Raji (cell line): ENCODE measurements around the gene MBOAT7.
A peak's percentile ranks its signal among the peaks of the same experiment; 100 is the strongest.

Source experiments
- POLR2A ChIP-seq: IDR thresholded peaks from 2 replicates; pipeline ENCODE4 v1.6.1; 2011; ENCODE audit warnings: low read depth, low read length, control low read depth; ENCODE audit not compliant: insufficient read depth

MBOAT7 gene

DNA sequence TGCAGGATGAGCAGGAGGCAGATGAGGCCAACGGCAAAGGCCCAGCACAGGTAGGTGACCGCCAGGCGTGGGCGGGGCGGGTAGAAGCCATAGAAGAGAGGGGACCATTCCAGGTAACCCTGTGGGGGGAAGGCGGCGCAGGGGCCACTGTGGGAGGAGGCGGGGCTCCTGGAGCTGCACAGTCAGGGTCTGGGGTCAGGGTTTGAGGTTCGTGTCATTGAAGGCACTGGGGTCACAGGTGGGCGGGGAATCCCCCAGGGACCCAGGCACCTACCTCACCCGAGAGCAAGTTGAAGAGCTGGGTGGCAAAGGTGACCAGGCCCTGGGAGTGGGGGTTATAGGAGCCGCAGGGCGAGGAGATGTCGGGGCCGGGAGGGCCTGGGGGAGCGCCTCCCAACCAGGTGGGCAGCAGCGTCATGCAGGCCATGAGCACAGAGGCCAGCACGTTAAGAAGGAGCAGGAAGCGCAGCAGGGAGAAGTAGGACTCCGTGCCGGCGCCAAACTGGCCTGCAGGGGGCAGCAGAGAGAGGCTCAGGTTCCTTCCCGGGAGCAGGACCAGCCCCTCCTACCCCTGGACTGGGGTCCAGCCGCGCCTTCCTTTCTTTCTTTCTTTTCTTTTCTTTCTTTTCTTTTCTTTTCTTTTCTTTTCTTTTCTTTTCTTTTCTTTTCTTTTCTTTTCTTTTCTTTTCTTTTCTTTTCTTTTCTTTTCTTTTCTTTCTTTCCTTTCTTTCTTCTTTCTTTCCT is 21.0 kb downstream of the MBOAT7 start:
- peak; percentile 28; the same call in 1 of the 2 replicates for TF ChIP-seq POLR2A

DNA sequence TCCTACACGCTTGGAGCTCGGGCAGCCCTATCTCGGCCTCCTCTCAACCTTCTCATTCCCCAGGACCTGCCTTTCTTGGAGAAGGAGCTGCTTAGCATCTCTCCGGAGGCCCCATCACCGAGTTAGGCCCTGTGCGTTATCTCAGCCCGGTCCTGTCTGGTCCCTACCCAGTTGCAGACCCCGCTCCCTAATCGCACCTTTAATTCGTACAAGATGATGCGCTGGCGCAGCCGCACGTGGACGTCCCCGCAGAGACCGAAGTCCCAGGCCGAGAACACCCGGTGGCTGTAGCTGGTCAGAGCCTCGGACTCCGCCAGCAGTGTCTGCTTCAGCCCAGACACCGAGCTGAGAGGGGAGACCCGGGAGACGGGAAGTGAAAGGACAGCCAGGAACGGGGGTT is 24.2 kb downstream of the MBOAT7 start:
- TF ChIP-seq POLR2A: no peak

GRCh38 chr19:54164369-54165068 is 24.9 kb downstream of the MBOAT7 start:
- no peak for TF ChIP-seq POLR2A

- TF ChIP-seq POLR2A: no peak
Observed at GRCh38 chr19:54162884-54163283, 26.5 kb downstream of the MBOAT7 start.

- TF ChIP-seq POLR2A: no peak
Observed at GRCh38 chr19:54162241-54162805, 27.1 kb downstream of the MBOAT7 start.

DNA sequence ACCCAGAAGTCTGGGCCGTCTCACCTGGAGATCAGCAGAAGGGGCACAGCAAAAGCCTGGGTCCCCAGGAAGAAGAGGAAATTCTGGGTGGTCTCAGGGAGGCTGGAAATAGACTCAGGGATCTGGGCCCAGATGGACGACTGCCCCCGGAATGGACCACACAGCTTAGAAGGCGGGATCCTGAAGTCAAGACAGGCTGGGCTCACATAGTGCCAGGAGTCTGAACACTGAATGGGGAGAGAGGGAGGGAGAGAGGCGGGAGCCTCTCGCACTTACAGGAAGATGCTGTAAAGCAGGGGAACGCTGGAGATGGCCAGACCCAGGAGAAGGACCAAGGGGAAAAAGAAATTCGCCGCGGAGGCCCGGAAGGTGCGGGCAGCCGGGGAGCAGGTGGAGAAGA is 28.5 kb downstream of the MBOAT7 start:
- TF ChIP-seq POLR2A: no peak

GRCh38 chr19:54160182-54160811 is 29.1 kb downstream of the MBOAT7 start:
- no peak for TF ChIP-seq POLR2A

GRCh38 chr19:54159352-54160181 is 29.8 kb downstream of the MBOAT7 start, which contains the start of gene LENG1:
LENG1 (minus strand) TSS chr19:54159721; CDS start chr19:54159695, 26 bp downstream.
- TF ChIP-seq POLR2A: peak; percentile 79

DNA sequence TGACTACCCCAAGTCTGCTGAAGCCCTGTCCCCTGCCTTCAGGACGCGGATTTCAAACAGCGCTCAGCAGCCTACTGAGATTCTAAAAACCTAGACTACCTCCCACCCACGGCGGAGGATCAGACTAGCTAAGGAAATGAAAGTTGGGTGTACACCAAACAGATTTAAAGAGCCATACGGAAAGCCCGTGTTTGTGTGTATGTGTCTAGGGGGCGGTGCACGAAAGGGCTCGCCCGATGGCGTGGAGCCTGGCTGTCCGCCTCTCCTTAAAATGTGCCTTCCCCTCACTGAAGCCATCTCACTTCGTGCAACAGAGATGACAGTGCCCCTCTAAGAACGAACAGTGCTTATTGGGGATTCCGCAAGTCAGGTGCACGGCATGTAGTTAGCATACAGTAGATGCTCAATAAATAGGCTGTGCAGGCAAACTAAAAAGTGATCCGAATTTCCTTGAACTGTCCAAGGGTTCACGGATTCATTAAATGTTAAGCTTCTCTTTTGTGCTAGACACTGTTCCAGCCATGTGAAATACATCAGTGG is 30.5 kb downstream of the MBOAT7 start:
- TF ChIP-seq POLR2A: no peak

GRCh38 chr19:54156953-54157352 is 32.4 kb downstream of the MBOAT7 start:
- no peak for TF ChIP-seq POLR2A

DNA sequence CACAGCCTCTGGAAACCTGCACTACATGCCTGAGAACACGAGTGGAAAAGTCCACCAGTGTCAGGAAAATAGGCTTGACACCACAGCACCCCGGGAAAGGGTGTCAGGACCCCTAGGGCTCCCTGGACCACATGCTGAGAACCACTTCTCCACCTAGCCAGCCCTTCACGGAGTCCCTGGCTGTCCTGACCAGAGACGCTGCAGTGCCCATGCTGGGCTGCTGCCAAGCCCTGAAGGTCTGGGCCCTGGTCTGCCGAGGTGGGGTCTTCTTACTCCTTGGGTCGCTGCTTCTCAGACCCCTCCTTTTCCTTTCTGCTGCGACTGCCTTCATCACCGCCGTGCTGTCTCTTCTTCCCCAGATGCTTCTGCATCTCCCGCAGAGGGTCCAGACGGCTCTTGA is 32.9 kb downstream of the MBOAT7 start:
- no peak for TF ChIP-seq POLR2A

DNA sequence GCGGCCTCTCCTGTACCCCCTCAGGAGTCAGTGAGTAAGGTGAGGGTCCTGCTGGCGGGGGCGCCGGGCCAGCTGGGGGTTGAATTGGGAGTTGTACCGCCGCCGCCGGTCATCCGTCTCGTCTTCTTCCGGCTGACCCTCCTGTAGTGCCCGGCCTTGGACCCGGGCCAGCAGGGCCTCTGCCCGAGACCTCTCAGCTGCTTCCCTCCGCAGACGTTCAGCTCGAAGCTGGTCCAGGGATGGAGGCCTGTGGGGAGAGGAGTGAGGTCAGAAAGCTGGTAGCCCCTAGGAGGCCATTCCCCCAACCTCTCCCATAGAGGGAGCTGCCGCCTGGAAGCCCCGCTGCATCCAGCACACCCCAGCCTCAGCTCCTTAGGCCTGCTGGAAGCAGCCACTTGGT is 33.7 kb downstream of the MBOAT7 start:
- TF ChIP-seq POLR2A: no peak

DNA sequence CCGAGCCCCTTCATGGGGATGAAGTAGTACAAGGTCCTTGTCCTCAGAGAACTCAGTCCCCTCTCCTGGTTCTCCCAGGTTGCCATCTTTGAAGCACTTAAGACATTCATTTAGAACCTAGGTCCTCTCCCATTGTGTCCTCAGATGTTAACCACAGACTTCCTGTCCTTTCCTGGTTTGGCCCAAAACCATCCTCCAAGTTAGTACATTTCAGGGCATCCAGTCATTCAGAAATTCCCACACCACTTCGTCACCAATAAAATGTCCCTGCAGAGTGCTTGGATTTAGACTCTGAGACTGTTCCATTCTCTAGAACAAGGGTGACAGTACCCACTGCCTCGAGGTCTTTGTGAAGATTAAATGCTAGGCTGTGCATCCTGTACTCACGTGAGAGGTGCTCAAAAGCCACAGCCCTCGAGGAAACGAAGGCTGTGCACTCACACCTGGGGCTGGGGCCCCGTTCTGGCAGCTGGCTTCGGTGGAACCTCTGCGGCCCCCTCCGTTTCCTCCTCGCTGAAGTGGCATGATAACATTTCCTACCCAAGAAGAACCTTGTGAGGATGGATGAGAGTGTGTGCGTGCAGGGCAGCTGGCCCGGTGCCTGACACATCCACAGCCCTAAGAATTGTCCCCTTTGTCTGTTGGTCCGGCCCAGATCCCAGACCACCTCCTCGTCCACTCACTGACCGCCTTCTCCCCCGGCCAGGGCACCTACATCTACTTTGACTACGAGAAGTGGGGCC is 34.6 kb downstream of the MBOAT7 start:
- TF ChIP-seq POLR2A: no peak
